H1 (cell line): Measurements from ENCODE around the gene DGAT2. TPM values are rescaled to one million over a fixed set of nuclear protein-coding genes. Genes with fewer than 3 reads are reported as not detected.

ENCODE experiments used
- CTCF ChIA-PET: fragments of 300-600 bp; sonication (Branson Sonifier 250); formaldehyde crosslinking; loops from one replicate; lab custom pipeline; 2021; ENCODE audit not compliant: partially characterized antibody; lab: Charles Lee
- POLR2A ChIA-PET: fragments of 300-600 bp; sonication (Branson Sonifier 250); formaldehyde crosslinking; loops from one replicate; lab custom pipeline; 2021; ENCODE audit warnings: inconsistent platforms; ENCODE audit not compliant: partially characterized antibody; lab: Charles Lee
- DNase-seq, 2 experiments: peaks; one replicate each; pipeline versions ENCODE4 v3.0.0 to v3.0.0-alpha.2; 2010 to 2022; ENCODE audit warnings: low spot score in 2 of 2, low read depth in 1 of 2, mixed read lengths in 1 of 2
- FAIRE-seq: peaks from 2 replicates; lab custom pipeline; 2011; peaks lifted over from hg19 to GRCh38; lab: Jason Lieb, UNC
- H2AFZ ChIP-seq: 2 replicates; pipeline ENCODE4 v1.8.1; 2012; ENCODE audit warnings: low read length, inconsistent platforms
- H2AK5ac ChIP-seq: 2 replicates; pipeline ENCODE4 v1.6.1; 2013; ENCODE audit warnings: low read depth, low read length
- H2BK120ac ChIP-seq: replicated peaks from 2 replicates; pipeline ENCODE3; 2013; ENCODE audit warnings: low read depth, low read length, inconsistent platforms
- H2BK12ac ChIP-seq: 2 replicates; pipeline ENCODE4 v1.6.1; 2013; ENCODE audit warnings: low read depth, low read length
- H2BK15ac ChIP-seq: 2 replicates; pipeline ENCODE4 v1.6.1; 2013; ENCODE audit warnings: low read length
- H2BK20ac ChIP-seq: 2 replicates; pipeline ENCODE4 v1.6.1; 2013; ENCODE audit warnings: low read length
- H2BK5ac ChIP-seq: 2 replicates; pipeline ENCODE4 v1.6.1; 2013; ENCODE audit warnings: low read depth, low read length
- H3K14ac ChIP-seq: 2 replicates; pipeline ENCODE4 v1.6.1; 2013; ENCODE audit warnings: inconsistent platforms; ENCODE audit not compliant: insufficient read length
- H3K18ac ChIP-seq: 2 replicates; pipeline ENCODE4 v1.6.1; 2013; ENCODE audit warnings: low read length; ENCODE audit errors: extremely low read depth
- H3K23ac ChIP-seq: 2 replicates; pipeline ENCODE4 v1.6.1; 2013; ENCODE audit warnings: inconsistent platforms; ENCODE audit not compliant: insufficient read length
- H3K23me2 ChIP-seq: 2 replicates; pipeline ENCODE4 v1.6.1; 2013; ENCODE audit warnings: low read depth, low read length
- H3K27ac ChIP-seq: 2 replicates; pipeline ENCODE4 v1.6.1; 2011; ENCODE audit warnings: low read depth, low read length, inconsistent platforms
- H3K27me3 ChIP-seq, 4 experiments: replicated peaks in 1 of 4; 1 replicate in 1 of 4; 2 replicates in 3 of 4; pipeline versions ENCODE4 v1.6.1 to v1.8.1; 2011 to 2013; ENCODE audit warnings: low read length in 3 of 4, mild to moderate bottlenecking in 3 of 4, inconsistent platforms in 2 of 4, mixed read lengths in 2 of 4, moderate library complexity in 1 of 4; ENCODE audit not compliant: control insufficient read depth in 3 of 4, insufficient read depth in 3 of 4; ENCODE audit errors: extremely low read depth in 1 of 4
- H3K36me3 ChIP-seq, 4 experiments: 2 replicates each; pipeline versions ENCODE4 v1.6.1 to v1.8.1; 2011 to 2013; ENCODE audit warnings: mild to moderate bottlenecking in 4 of 4, low read length in 3 of 4, moderate library complexity in 2 of 4, control low read depth in 1 of 4, inconsistent platforms in 1 of 4; ENCODE audit not compliant: insufficient read depth in 4 of 4, control insufficient read depth in 2 of 4
- H3K4ac ChIP-seq: replicated peaks from 2 replicates; pipeline ENCODE3; 2013; ENCODE audit warnings: low read length, low read depth, mixed read lengths, inconsistent platforms; ENCODE audit not compliant: insufficient read length
- H3K4me1 ChIP-seq, 4 experiments: replicated peaks in 1 of 4; 1 replicate in 1 of 4; 2 replicates in 3 of 4; pipeline versions ENCODE4 v1.6.1 to v1.8.1; 2011 to 2013; ENCODE audit warnings: low read length in 3 of 4, inconsistent platforms in 2 of 4, mixed read lengths in 1 of 4; ENCODE audit not compliant: insufficient read depth in 4 of 4, control insufficient read depth in 3 of 4
- H3K4me2 ChIP-seq, 2 experiments: 2 replicates each; pipeline versions ENCODE4 v1.6.1 to v1.8.1; 2011 to 2013; ENCODE audit warnings: low read depth in 2 of 2, low read length in 2 of 2, control low read depth in 1 of 2, inconsistent platforms in 1 of 2, mild to moderate bottlenecking in 1 of 2; ENCODE audit not compliant: insufficient read depth in 1 of 2
- H3K4me3 ChIP-seq, 4 experiments: fragments of 200-600, 300-600 bp in 1 of 4; sonication (generic), shearing (Covaris generic), sonication (Bioruptor Twin) in 1 of 4; 2 replicates each; pipeline versions ENCODE4 v1.5.1 to v1.8.1; 2011 to 2016; ENCODE audit warnings: low read length in 4 of 4, low read depth in 3 of 4, control low read depth in 2 of 4, inconsistent platforms in 2 of 4, mild to moderate bottlenecking in 2 of 4, mixed read lengths in 1 of 4, moderate library complexity in 1 of 4; ENCODE audit not compliant: insufficient read depth in 2 of 4; ENCODE audit errors: extremely low read depth in 1 of 4
- H3K56ac ChIP-seq: replicated peaks from 2 replicates; pipeline ENCODE3; 2013; ENCODE audit warnings: low read depth, mild to moderate bottlenecking, mixed read lengths, low read length, inconsistent platforms; ENCODE audit not compliant: insufficient read length
- H3K79me1 ChIP-seq: 2 replicates; pipeline ENCODE4 v1.6.1; 2013; ENCODE audit warnings: low read depth, low read length, control low read depth
- H3K79me2 ChIP-seq, 2 experiments: 2 replicates each; pipeline versions ENCODE4 v1.6.1 to v1.8.1; 2012 to 2013; ENCODE audit warnings: low read length in 2 of 2, mild to moderate bottlenecking in 2 of 2, inconsistent platforms in 1 of 2; ENCODE audit not compliant: insufficient read depth in 2 of 2, control insufficient read depth in 1 of 2
- H3K9ac ChIP-seq, 4 experiments: replicated peaks in 1 of 4; 1 replicate in 1 of 4; 2 replicates in 3 of 4; pipeline versions ENCODE4 v1.6.1 to v1.8.1; 2011 to 2013; ENCODE audit warnings: low read depth in 3 of 4, low read length in 3 of 4, control low read depth in 2 of 4, mild to moderate bottlenecking in 2 of 4, moderate library complexity in 2 of 4, inconsistent platforms in 1 of 4; ENCODE audit errors: extremely low read depth in 1 of 4
- H3K9me3 ChIP-seq, 2 experiments: 2 replicates each; pipeline versions ENCODE4 v1.6.1 to v1.8.1; 2012 to 2013; ENCODE audit warnings: mild to moderate bottlenecking in 2 of 2, moderate library complexity in 2 of 2, control low read depth in 1 of 2, inconsistent platforms in 1 of 2, low read depth in 1 of 2, low read length in 1 of 2, mixed read lengths in 1 of 2; ENCODE audit not compliant: insufficient read depth in 2 of 2
- H4K20me1 ChIP-seq, 2 experiments: replicated peaks in 1 of 2; 2 replicates each; pipeline versions ENCODE3 to v1.8.1; 2011 to 2013; ENCODE audit warnings: inconsistent platforms in 2 of 2, low read length in 2 of 2, mild to moderate bottlenecking in 1 of 2; ENCODE audit not compliant: insufficient read depth in 2 of 2, control insufficient read depth in 1 of 2
- H4K5ac ChIP-seq: 2 replicates; pipeline ENCODE4 v1.6.1; 2013; ENCODE audit warnings: low read length, low read depth, mixed read lengths, inconsistent platforms; ENCODE audit not compliant: insufficient read length
- H4K8ac ChIP-seq: 2 replicates; pipeline ENCODE4 v1.8.0; 2013; ENCODE audit warnings: mild to moderate bottlenecking, moderate library complexity, low read length, inconsistent platforms; ENCODE audit not compliant: insufficient read depth; ENCODE audit errors: extremely low read depth
- H4K91ac ChIP-seq: replicated peaks from 2 replicates; pipeline ENCODE3; 2013; ENCODE audit warnings: low read length, mixed read lengths, inconsistent platforms; ENCODE audit not compliant: insufficient read length
- BACH1 ChIP-seq: IDR thresholded peaks from 2 replicates; pipeline ENCODE4 v1.6.1; 2012; ENCODE audit warnings: low read length, improper control_type of control experiment
- BCL11A ChIP-seq, 2 experiments: IDR thresholded peaks; one replicate each; pipeline ENCODE4 v1.6.1; 2011; ENCODE audit warnings: low read depth in 2 of 2, low read length in 2 of 2, mild to moderate bottlenecking in 2 of 2
- CTBP2 ChIP-seq: IDR thresholded peaks from 2 replicates; pipeline ENCODE4 v1.7.0; 2011; ENCODE audit warnings: borderline replicate concordance, mild to moderate bottlenecking, moderate library complexity, mixed read lengths, low read length; ENCODE audit not compliant: insufficient read depth, insufficient read length
- EZH2 ChIP-seq: fragments of 200-600 bp; sonication (generic); IDR thresholded peaks from 2 replicates; pipeline ENCODE4 v1.7.1; 2012; ENCODE audit warnings: low read depth, mild to moderate bottlenecking, moderate library complexity, low read length, inconsistent platforms; ENCODE audit not compliant: severe bottlenecking
- PHF8 ChIP-seq: fragments of 200-600 bp; sonication (generic); conservative IDR thresholded peaks from 2 replicates; pipeline ENCODE4 v1.7.1; 2012; ENCODE audit warnings: low read depth, mild to moderate bottlenecking, inconsistent platforms, low read length, moderate library complexity
- RNF2 ChIP-seq: fragments of 200-900, 300-1000 bp; sonication (generic); IDR thresholded peaks from 2 replicates; pipeline ENCODE4 v1.7.1; 2016; ENCODE audit warnings: borderline replicate concordance, low read depth, mild to moderate bottlenecking, antibody characterized with exemption, low read length; ENCODE audit not compliant: poor library complexity, severe bottlenecking; ENCODE audit errors: missing control alignments
- SP4 ChIP-seq: IDR thresholded peaks from 2 replicates; pipeline ENCODE4 v1.6.1; 2012; ENCODE audit warnings: low read length, inconsistent platforms
- SRF ChIP-seq: IDR thresholded peaks from 2 replicates; pipeline ENCODE4 v1.6.1; 2011; ENCODE audit warnings: mild to moderate bottlenecking, low read depth, low read length, moderate library complexity
- SUZ12 ChIP-seq: fragments of 200-600 bp; sonication (generic); IDR thresholded peaks from 2 replicates; pipeline ENCODE4 v1.6.1; 2012; ENCODE audit warnings: mild to moderate bottlenecking, inconsistent platforms, low read length, moderate library complexity, mixed read lengths
- WGBS, 2 experiments: shearing (Covaris generic) in 1 of 2; methylation state at CpG; one replicate each; pipeline versions ENCODE4 v1.1.6 to v1.1.7; 2013 to 2015; ENCODE audit warnings: low lambda C conversion rate in 2 of 2, mixed read lengths in 2 of 2, inconsistent platforms in 1 of 2, low coverage in 1 of 2, missing lambda C conversion rate in 1 of 2; ENCODE audit not compliant: insufficient replicate concordance in 2 of 2, insufficient coverage in 1 of 2, insufficient read length in 1 of 2; ENCODE audit errors: extremely low coverage in 1 of 2, missing lambda C conversion rate in 1 of 2; 5-methylcytosine and 5-hydroxymethylcytosine counted together
- polyA plus RNA-seq, 7 experiments: library from polyadenylated mRNA; depleted of rRNA in 3 of 7; stranded (reverse) in 5 of 7; unstranded in 2 of 7; fragments of >200 nt in 5 of 7; fragments of 200-250 nt in 2 of 7; gene quantifications; 1 replicate in 5 of 7; 2 replicates in 1 of 7; 4 replicates in 1 of 7; pipeline versions ENCODE4 v1.2.1 to v1.2.3, GENCODE V29; 2011 to 2013; ENCODE audit warnings: missing spikeins in 2 of 7, mixed read lengths in 2 of 7
- total RNA-seq: library from RNA; stranded (reverse); fragmentation: NEBNext Ultra II Directional; extraction: Animal tissue kit (Norgen Biotek cat#: 25700); gene quantifications from 2 replicates; pipeline ENCODE4 v1.2.1, GENCODE V29; 2021
- TF ChIP-seq, protein P1 (sequence below): IDR thresholded peaks from 2 replicates; pipeline ENCODE4 v1.6.1; 2011; ENCODE audit warnings: low read depth, mild to moderate bottlenecking, low read length; ENCODE audit not compliant: insufficient read depth

The DGAT2 gene
- total and polyA plus RNA-seq, 2 of the 8 experiments (the other 6 are each of a cell fraction or from before 2014, with no cell fraction given), result 3.2 to 5.9 TPM

DNA sequence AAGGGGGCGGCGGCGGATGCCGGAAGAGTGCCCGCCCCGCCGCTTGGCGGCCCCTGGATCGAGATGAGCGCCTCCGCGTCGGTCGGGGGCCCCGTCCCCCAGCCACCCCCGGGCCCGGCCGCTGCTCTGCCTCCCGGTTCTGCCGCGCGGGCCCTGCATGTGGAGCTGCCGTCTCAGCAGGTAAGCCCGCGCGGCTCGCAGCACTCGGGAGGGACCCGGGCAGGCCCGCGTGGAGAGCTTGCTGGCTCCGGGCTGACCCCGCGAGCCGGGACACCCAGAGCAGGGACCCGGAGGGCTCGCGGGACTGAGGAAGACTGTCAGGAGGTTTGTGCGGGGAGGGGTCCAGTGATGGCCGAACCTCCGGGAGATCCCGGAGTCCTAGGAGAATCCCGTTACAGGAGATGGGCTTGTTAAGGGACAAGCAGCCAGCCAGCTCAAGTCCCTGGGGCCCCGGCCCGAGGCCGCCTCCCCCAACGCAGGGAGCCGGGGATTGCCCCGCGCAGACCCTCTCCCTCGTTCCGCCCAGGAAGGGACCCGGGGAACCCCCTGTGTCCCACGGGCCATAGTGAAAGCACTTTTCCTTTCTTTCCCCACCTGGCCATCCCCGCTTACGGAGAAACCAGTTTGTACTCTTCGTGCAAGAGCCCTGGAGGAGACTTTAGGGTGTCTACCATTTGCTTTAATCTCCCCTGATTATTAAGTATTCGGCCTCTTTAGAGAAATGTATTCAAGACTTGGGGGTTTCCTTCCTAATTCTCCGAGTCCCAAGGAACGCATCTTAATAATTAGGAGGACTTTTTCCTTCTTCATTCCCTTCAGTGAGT, 47.0 kb downstream of the DGAT2 start:
- no peaks in the 10 kb centered on the region for H4K20me1 ChIP-seq
- H4K91ac ChIP-seq, result no peak overlapping the region
- H3K27ac ChIP-seq, result no peak overlapping the region
- WGBS, 2 experiments, result 2% methylated on average over 38 of the region's 60 CpGs; no CpG with 5 or more reads in 1 of the 2 experiments
- no peaks in the 10 kb centered on the region for H3K9me3 ChIP-seq
- H3K14ac ChIP-seq, result no peak overlapping the region
- no peak overlapping the region for H3K23ac ChIP-seq
- POLR2A ChIA-PET, result interaction anchor here (0.7 to 2.5 kb wide), 4 partner anchors 9 to 1049 kb away, joined by 3 to 9 read pairs (median 3); no protein-coding TSS in a partner anchor
- no peaks in the 10 kb centered on the region for H3K36me3 ChIP-seq
- no peak overlapping the region for H3K4ac ChIP-seq
- H2BK15ac ChIP-seq, result no peak overlapping the region
- H2BK12ac ChIP-seq, result no peak overlapping the region
- H3K4me3 ChIP-seq, result peak overlapping the region; percentile 82 to 96 (median 85)
- H2AK5ac ChIP-seq, result no peak overlapping the region
- H2AFZ ChIP-seq, result no peak overlapping the region
- H4K5ac ChIP-seq, result no peak overlapping the region
- H3K4me1 ChIP-seq, result peaks cover 2 to 17% (median 9%) of the 10 kb centered on the region in 4 experiments; a peak in 6 of 7 replicates
- no peak overlapping the region for H2BK120ac ChIP-seq
- peaks cover 0 to 31% of the 10 kb centered on the region in 2 experiments; a peak in 3 of 4 replicates for H3K79me2 ChIP-seq
- no peak overlapping the region; the same call in 1 of the 2 replicates for H3K18ac ChIP-seq
- H3K79me1 ChIP-seq, result no peaks in the 10 kb centered on the region
- no peak overlapping the region for H2BK20ac ChIP-seq
- peaks cover 16% of the 10 kb centered on the region; the same call in 1 of the 2 replicates for H3K23me2 ChIP-seq
- H2BK5ac ChIP-seq, result no peak overlapping the region
- FAIRE-seq (no peak), DNase-seq (peak in 1 of 2 experiments; percentile 77)
- peak overlapping the region; percentile 40 to 66 (median 58) for H3K9ac ChIP-seq
- peak overlapping the region; percentile 13 for H3K56ac ChIP-seq
- CTCF ChIA-PET, result interaction anchor here (1.3 to 6.3 kb wide), 4 partner anchors 9 to 51 kb away, joined by 3 to 40 read pairs (median 19); no protein-coding TSS in a partner anchor
- peak overlapping the region; percentile 89 to 93 for H3K4me2 ChIP-seq
- no peaks in the 10 kb centered on the region for H3K27me3 ChIP-seq
- peak overlapping the region; percentile 5; the same call in 1 of the 2 replicates for H4K8ac ChIP-seq
- TF ChIP-seq SUZ12 (no peak), SRF (no peak), BACH1 (no peak), BCL11A (IDR thresholded peaks at IDR 0.05; ENCODE audit: low read depth in 2 of 2, low read length in 2 of 2) (no peak), EZH2 (no peak), CTBP2 (no peak), RNF2 (no peak), SP4 (no peak), PHF8 (peak; percentile 55)
- TF ChIP-seq, protein P1, sequence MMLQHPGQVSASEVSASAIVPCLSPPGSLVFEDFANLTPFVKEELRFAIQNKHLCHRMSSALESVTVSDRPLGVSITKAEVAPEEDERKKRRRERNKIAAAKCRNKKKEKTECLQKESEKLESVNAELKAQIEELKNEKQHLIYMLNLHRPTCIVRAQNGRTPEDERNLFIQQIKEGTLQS, result no peak
